CD4-positive, alpha-beta T cell treated with Interleukin-6 for 4 hours (primary cell): Measurements from ENCODE around the gene KCNJ13.

Experiments
- DNase-seq: peaks from one replicate; pipeline ENCODE4 v3.0.0-alpha.2; 2020; ENCODE audit warnings: mixed read lengths

The KCNJ13 gene

DNA sequence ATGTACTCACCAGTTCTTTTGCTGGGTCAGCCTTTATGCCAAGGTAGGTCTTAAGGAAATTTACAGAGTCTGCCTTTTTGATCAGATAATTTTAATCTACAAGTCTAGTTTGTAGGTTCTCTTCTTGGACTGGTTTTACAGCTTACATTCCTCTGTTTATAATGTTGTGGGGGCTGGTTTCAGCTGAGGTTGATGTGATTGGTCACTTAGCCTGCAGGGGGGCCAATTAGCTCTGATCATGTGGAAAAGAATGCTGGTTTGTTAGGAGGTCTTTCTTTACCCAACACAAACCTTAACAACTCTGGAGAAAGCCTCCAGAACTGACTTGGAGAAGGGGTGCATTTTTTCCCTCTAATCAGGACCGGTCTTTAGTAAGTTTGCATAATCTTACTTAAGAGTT lies at the start of gene KCNJ13:
Gene KCNJ13, minus strand, starts transcription at position 131 of the 400 bp plus-strand sequence. CDS start 5,203 bp downstream, outside the sequence.
- no peak for DNase-seq

GRCh38 chr2:232817756-232818155 lies 41.4 kb upstream of the KCNJ13 start:
- no peak for DNase-seq

- no peak for DNase-seq
These were observed 40.3 kb upstream of the KCNJ13 start for GRCh38 chr2:232816657-232817056.

GRCh38 chr2:232815569-232815968 lies 39.2 kb upstream of the KCNJ13 start:
- no peak for DNase-seq

DNA sequence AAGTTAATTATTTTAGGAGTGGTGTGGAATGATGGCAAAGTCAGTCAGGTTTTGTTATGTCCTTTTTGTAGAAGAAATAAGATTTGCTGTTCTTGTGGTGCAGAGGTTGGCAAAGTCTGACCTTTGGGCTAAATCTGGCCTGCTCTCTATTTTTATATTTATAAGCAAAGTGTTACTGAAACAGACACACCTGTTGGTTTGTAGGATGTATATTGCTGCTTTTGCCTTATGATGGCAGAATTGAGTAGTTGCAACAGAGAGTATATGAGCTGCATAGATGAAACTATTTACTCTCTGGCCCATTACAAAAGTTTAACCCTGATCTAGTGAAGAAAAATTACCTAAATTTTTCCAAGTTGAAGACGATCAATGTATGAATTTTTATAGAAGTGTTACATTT lies 34.1 kb upstream of the KCNJ13 start:
- DNase-seq, result no peak

DNA sequence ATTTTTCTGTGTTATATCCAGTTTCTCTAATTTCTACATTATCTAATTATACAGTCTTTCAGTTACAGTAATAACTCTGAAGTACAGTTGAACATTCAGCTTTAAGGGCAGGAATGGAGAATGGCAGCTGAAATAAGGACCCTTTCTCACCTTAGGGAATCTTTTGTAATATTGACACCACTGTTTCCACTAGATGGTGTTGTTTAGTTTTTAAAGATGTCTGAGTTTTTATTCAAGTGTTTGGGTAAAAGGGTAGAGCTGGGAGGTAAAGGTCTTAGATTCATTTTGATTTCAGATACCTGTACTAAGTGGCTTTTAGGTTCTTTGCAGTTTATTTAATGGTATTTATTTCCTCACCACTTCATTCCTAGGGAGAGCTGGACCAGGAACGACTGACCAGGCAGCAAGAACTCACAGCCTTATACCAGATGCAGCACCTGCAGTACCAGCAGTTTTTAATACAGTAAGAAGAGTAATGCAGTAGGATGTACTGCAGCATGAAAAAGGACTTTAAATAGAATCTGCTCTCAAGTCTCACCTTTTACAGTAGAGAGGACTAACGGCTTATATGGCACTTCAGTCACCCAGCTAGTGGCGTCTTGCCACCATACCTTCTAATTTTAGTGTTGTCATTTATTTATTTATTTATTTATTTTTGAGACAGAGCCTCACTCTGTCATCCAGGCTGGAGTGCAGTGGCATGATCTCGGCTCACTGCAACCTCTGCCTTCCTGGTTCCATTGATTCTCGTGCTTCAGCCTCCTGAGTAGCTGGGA lies 33.2 kb upstream of the KCNJ13 start:
- no peak for DNase-seq

- DNase-seq, result no peak
These were observed 25.7 kb upstream of the KCNJ13 start for GRCh38 chr2:232802091-232802490.

DNA sequence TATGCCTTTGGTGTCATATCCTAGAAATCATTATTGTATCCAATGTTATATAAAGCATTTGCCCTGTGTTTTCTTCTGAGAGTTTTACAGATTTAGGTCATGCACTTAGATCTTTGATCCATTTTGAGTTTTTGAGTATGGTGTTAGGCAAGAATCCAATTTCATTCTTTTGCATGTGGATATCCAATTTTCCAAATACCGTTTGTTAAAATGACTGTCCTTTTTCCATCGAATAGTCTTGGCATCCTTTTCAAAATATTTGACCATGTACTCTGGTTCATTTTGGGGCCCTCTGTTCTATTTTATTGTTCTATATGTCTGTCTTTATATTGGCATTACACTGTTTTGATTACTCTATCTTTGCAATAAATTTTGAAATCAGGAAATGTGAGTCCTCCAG lies 23.8 kb upstream of the KCNJ13 start:
- no peak for DNase-seq

GRCh38 chr2:232798187-232798586 lies 21.8 kb upstream of the KCNJ13 start:
- DNase-seq, result no peak

DNA sequence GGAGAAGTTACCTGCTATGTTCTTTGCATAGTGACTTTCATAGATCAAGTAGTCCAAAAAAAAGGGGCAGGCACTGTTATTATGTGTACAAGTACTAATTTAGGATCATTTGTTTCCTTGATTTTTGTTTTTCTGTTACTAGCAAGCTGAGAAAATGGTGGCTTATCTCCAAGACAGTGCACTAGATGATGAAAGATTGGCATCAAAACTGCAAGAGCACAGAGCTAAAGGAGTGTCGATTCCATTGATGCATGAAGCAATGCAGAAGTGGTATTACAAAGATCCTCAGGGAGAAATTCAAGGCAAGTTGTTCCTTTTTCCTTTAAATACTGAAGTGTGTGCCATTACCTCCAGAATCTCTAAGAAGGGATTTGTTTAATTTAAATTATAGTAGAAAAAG lies 19.6 kb upstream of the KCNJ13 start:
- no peak for DNase-seq

- no peak for DNase-seq
These were observed 18.6 kb upstream of the KCNJ13 start for GRCh38 chr2:232794981-232795380.

DNA sequence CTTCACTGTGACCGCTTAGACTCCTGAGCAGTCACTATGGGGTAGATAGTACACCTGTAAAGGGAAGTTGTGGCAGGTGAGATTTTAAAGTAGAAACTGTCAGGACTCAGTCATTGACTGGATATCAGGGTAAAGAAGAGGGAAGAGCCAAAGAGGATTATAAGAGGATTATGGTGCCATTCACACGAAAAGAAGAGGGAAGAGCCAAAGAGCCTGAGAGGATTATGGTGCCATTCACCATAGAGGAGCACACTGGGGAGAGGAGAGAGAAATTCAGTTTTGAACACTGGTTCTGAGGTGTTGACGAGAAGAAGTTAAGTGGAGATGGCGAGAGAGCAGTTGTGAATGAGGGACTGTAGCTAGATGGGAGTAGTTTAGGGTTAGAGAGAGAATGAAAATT lies 16.9 kb upstream of the KCNJ13 start:
- no peak for DNase-seq

DNA sequence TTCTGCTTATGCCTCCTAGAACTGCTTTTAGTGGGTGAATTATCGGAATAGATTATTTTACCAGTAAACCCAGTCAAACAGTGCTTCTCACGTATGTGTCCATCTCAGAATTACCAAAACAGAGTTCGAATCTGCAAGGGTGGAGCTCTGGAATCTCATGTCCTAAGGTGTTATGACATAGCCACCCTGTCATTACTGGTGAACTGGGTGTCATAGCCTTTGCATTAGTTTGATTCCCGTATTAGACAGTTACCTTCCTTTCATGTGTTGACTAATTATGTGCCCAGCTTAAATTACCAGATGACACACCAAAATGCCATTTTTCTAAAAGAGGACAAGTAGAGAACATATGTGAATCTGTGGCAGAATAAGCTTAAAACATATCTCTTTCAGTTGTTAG lies 15.2 kb upstream of the KCNJ13 start:
- no peak for DNase-seq

GRCh38 chr2:232789082-232789481 lies 12.7 kb upstream of the KCNJ13 start:
- DNase-seq, result no peak

- DNase-seq, result no peak
These were observed 11.4 kb upstream of the KCNJ13 start for GRCh38 chr2:232787806-232788205.

- DNase-seq, result no peak
These were observed 6.9 kb upstream of the KCNJ13 start for GRCh38 chr2:232783278-232783677.

GRCh38 chr2:232781765-232782164 lies 5.4 kb upstream of the KCNJ13 start:
- DNase-seq, result peak; percentile 9

- DNase-seq, result no peak
These were observed 3.6 kb upstream of the KCNJ13 start for GRCh38 chr2:232779934-232780333.

- DNase-seq, result no peak
These were observed 3.1 kb upstream of the KCNJ13 start for GRCh38 chr2:232779465-232779864.

DNA sequence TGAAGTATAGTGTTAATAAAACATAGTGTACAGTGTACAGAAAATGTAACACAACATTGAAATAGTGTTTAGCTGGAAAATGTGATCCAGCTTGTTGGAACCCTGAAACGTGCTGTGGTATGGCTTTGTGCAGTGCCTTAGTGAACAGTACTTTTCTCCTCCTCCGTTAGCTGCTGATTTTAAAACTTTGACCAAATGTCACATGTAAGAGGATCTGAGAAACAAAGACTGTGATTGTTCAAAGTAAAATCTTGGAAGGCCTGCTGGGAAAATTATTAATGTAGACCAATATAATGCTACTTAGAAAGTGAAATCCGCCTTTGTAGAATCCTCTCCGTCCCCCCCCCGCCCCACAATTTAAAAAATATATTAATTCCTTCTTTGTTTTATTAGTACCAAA lies 911 bp upstream of the KCNJ13 start:
- no peak for DNase-seq

DNA sequence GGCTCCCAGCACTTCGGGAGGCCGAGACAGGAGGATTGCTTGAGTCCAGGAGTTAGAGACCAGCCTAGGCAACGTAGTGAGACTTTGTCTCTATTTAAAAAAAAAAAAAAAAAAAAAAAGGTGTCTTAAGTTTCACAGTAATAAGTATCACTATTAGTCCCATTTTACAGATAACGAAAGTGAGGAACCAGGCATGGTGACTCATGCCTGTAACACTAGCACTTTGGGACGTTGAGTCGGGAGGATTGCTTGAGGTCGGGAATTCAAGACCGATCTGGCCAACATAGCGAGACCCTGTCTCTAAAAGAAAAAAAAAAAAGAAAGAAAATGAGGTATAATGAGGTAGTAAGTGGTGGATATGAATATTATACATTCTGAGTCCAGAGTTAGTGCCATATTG lies 2.5 kb downstream of the KCNJ13 start:
- DNase-seq, result no peak

DNA sequence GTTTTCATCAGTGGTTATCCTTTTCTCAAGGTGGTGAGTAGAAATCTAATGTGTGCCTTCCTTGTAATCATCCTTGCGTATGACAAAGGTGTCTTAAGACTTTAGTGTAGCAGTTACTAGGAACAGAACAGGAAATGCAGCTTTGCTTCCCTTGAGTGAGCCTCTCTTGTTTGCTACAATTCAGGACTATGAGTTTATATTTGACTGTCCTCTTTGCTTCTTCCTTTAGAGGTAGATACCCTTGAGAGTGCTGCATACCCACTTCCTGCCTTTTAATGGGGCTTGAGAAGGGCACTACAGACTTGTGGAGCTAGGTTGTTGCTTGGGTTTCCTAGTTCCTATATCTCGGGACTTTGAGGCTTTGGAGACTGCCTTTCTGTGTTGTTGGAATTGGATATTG lies 3.8 kb downstream of the KCNJ13 start:
- DNase-seq, result no peak

- DNase-seq, result no peak
These were observed 4.5 kb downstream of the KCNJ13 start for GRCh38 chr2:232771870-232772269.

DNA sequence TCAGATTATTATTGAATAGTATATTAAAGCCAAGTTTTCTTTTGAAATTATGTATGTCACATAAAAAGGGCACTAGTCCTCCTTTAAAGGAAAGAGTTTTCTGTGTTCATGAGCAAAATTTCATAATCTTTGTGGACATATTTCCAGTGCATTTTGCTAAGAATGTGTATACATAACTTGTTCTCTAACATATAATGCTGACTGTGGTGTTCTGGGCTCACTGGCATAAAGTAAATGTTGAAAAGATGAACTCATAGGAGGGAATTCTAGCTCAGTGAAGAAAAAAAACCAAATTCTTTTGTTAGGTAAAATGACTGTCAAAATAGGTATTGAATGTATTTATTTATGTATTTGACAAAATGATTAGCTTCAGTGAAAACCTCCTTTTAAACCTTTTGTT lies 6.2 kb downstream of the KCNJ13 start:
- no peak for DNase-seq

DNA sequence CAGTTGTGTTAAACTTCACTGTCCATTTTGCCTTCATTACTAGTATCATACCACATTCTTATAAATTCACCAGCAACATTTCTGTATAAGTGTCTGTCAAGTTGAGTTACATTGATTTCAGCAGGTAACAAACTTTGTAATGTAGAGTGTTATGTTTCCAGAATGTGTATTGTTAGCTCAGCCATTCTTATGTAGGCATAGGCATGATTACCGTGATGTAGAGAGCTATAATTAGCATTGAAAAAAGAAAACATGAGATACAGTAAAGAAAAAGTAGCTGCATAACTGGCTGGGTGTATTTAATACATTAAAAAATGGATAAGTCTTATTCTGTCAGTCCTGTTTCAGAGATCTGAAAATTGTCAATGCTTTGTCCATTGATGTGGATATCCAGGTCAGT lies 8.5 kb downstream of the KCNJ13 start:
- no peak for DNase-seq
